Keratinocyte (primary cell): Measurements from ENCODE around the gene MCM5. TPM values are rescaled to one million over a fixed set of nuclear protein-coding genes. Genes with fewer than 3 reads are reported as not detected.

Experiments used
- DNase-seq: peaks from one replicate; pipeline ENCODE4 v3.0.0-alpha.2; 2011; ENCODE audit warnings: low read depth, missing footprints, low spot score
- FAIRE-seq: peaks from 2 replicates; lab custom pipeline; 2011; peaks lifted over from hg19 to GRCh38; lab: Jason Lieb, UNC
- H2AFZ ChIP-seq: 2 replicates; pipeline ENCODE4 v1.6.0; 2012; ENCODE audit warnings: low read length, control low read depth, inconsistent platforms; ENCODE audit not compliant: control insufficient read depth
- H3K27ac ChIP-seq: 2 replicates; pipeline ENCODE4 v1.5.1; 2011; ENCODE audit warnings: low read length; ENCODE audit not compliant: control insufficient read depth, insufficient read depth
- H3K27me3 ChIP-seq: 3 replicates; pipeline ENCODE4 v1.6.0; 2011; ENCODE audit warnings: low read length; ENCODE audit not compliant: control insufficient read depth, insufficient read depth; ENCODE audit errors: extremely low read depth
- H3K36me3 ChIP-seq, 2 experiments: 2 replicates in 1 of 2; 3 replicates in 1 of 2; pipeline ENCODE4 v1.5.1; 2011; ENCODE audit warnings: low read length in 2 of 2, mild to moderate bottlenecking in 1 of 2; ENCODE audit not compliant: control insufficient read depth in 2 of 2, insufficient read depth in 2 of 2; ENCODE audit errors: extremely low read depth in 1 of 2
- H3K4me1 ChIP-seq: 3 replicates; pipeline ENCODE4 v1.5.1; 2011; ENCODE audit warnings: low read length; ENCODE audit not compliant: control insufficient read depth, insufficient read depth; ENCODE audit errors: extremely low read depth
- H3K4me2 ChIP-seq: 3 replicates; pipeline ENCODE4 v1.6.0; 2011; ENCODE audit warnings: low read depth, low read length; ENCODE audit not compliant: control insufficient read depth, insufficient read depth; ENCODE audit errors: extremely low read depth
- H3K4me3 ChIP-seq, 3 experiments: fragments of 200-600 bp in 1 of 3; sonication (generic) in 1 of 3; 2 replicates in 2 of 3; 3 replicates in 1 of 3; pipeline ENCODE4 v1.5.1; 2011 to 2016; ENCODE audit warnings: low read length in 3 of 3, mild to moderate bottlenecking in 3 of 3, control low read depth in 2 of 3, inconsistent platforms in 1 of 3, low read depth in 1 of 3, mixed read lengths in 1 of 3, mixed run types in 1 of 3, moderate library complexity in 1 of 3; ENCODE audit not compliant: control insufficient read depth in 2 of 3, insufficient read depth in 2 of 3; ENCODE audit errors: extremely low read depth in 1 of 3
- H3K79me2 ChIP-seq: 2 replicates; pipeline ENCODE4 v1.6.0; 2012; ENCODE audit warnings: low read length; ENCODE audit not compliant: control insufficient read depth, insufficient read depth
- H3K9ac ChIP-seq: 3 replicates; pipeline ENCODE4 v1.6.0; 2011; ENCODE audit warnings: low read length; ENCODE audit not compliant: control insufficient read depth, insufficient read depth; ENCODE audit errors: extremely low read depth
- H3K9me1 ChIP-seq: 3 replicates; pipeline ENCODE4 v1.6.0; 2011; ENCODE audit warnings: low read length; ENCODE audit not compliant: control insufficient read depth, insufficient read depth; ENCODE audit errors: extremely low read depth
- H3K9me3 ChIP-seq: 2 replicates; pipeline ENCODE4 v1.5.1; 2012; ENCODE audit warnings: low read depth, low read length; ENCODE audit not compliant: control insufficient read depth
- H4K20me1 ChIP-seq: 3 replicates; pipeline ENCODE4 v1.6.0; 2011; ENCODE audit warnings: low read length; ENCODE audit not compliant: control insufficient read depth, insufficient read depth; ENCODE audit errors: extremely low read depth
- EZH2 ChIP-seq: IDR thresholded peaks from one replicate; pipeline ENCODE4 v1.6.1; 2012; ENCODE audit warnings: inconsistent platforms, mild to moderate bottlenecking, low read length, moderate library complexity
- dilution Hi-C: fragments of 300-500 bp; cut with MboI; formaldehyde crosslinking; loops from one replicate; pipeline ENCODE4 v1.7.0; 2020; ENCODE audit warnings: low sequenced_read_pairs; ENCODE audit not compliant: extremely low pct_ligation_motif_present
- polyA plus RNA-seq, 5 experiments: library from polyadenylated mRNA; depleted of rRNA in 3 of 5; stranded (reverse) in 3 of 5; stranded (forward) in 1 of 5; unstranded in 1 of 5; fragments of >200 nt; gene quantifications; 1 replicate in 1 of 5; 2 replicates in 3 of 5; 3 replicates in 1 of 5; pipeline versions ENCODE4 v1.2.1 to v1.2.3, GENCODE V29; 2011 to 2012; ENCODE audit warnings: missing spikeins in 2 of 5, low read depth in 1 of 5, low replicate concordance in 1 of 5
- TF ChIP-seq, protein P1 (sequence below), 3 experiments: IDR thresholded peaks in 1 of 3; conservative IDR thresholded peaks in 1 of 3; optimal IDR thresholded peaks in 1 of 3; 2 replicates in 2 of 3; 3 replicates in 1 of 3; pipeline versions ENCODE3 to v1.5.1; 2011; ENCODE audit warnings: low read length in 3 of 3, mild to moderate bottlenecking in 3 of 3, moderate library complexity in 2 of 3, control low read depth in 1 of 3, inconsistent platforms in 1 of 3; ENCODE audit not compliant: insufficient read depth in 2 of 3; ENCODE audit errors: extremely low read depth in 1 of 3

The MCM5 gene
- polyA plus RNA-seq, 1 donor (not counting 4 experiments of a cell fraction or from before 2014, with no cell fraction given) = 24.4 TPM

- peaks cover under 1 to 25% of the 10 kb centered on the region in 2 experiments for H3K36me3 ChIP-seq
- dilution Hi-C loops = no loop called here
These were observed 1.9 kb downstream of the MCM5 start for GRCh38 chr22:35401863-35402262.

GRCh38 chr22:35403356-35403755, 3.4 kb downstream of the MCM5 start:
- no peaks in the 10 kb centered on the region for H3K9me3 ChIP-seq
- peaks cover 2% of the 10 kb centered on the region for H3K79me2 ChIP-seq
- no peak for FAIRE-seq
- TF ChIP-seq, protein P1, sequence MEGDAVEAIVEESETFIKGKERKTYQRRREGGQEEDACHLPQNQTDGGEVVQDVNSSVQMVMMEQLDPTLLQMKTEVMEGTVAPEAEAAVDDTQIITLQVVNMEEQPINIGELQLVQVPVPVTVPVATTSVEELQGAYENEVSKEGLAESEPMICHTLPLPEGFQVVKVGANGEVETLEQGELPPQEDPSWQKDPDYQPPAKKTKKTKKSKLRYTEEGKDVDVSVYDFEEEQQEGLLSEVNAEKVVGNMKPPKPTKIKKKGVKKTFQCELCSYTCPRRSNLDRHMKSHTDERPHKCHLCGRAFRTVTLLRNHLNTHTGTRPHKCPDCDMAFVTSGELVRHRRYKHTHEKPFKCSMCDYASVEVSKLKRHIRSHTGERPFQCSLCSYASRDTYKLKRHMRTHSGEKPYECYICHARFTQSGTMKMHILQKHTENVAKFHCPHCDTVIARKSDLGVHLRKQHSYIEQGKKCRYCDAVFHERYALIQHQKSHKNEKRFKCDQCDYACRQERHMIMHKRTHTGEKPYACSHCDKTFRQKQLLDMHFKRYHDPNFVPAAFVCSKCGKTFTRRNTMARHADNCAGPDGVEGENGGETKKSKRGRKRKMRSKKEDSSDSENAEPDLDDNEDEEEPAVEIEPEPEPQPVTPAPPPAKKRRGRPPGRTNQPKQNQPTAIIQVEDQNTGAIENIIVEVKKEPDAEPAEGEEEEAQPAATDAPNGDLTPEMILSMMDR (optimal IDR thresholded peaks at IDR 0.05 in 1 of 3, IDR thresholded peaks at IDR 0.05 in 1 of 3, conservative IDR thresholded peaks at IDR 0.05 in 1 of 3; ENCODE audit: extremely low read depth in 1 of 3, insufficient read depth in 2 of 3, low read length in 3 of 3) = no peak
- no peak for TF ChIP-seq EZH2
- no peak for DNase-seq
- peaks cover 4 to 37% of the 10 kb centered on the region in 2 experiments for H3K36me3 ChIP-seq
- H3K9me1 ChIP-seq = no peaks in the 10 kb centered on the region
- no peaks in the 10 kb centered on the region for H3K27me3 ChIP-seq
- H3K27ac ChIP-seq = no peak overlapping the region
- no peak overlapping the region for H3K4me3 ChIP-seq
- no peaks in the 10 kb centered on the region for H4K20me1 ChIP-seq
- no peak overlapping the region for H2AFZ ChIP-seq
- no peak overlapping the region for H3K9ac ChIP-seq
- dilution Hi-C loops = no loop called here
- H3K4me2 ChIP-seq = no peak overlapping the region
- peaks cover 14% of the 10 kb centered on the region for H3K4me1 ChIP-seq

More at GRCh38 chr22:35401863-35402262, 1.9 kb downstream of the MCM5 start:
- Histone ChIP-seq H3K4me1 (peaks cover 14% of the 10 kb centered on the region), H3K27ac (no peak overlapping the region), H3K9me1 (no peaks in the 10 kb centered on the region), H2AFZ (no peak overlapping the region), H3K9me3 (no peaks in the 10 kb centered on the region), H3K27me3 (no peaks in the 10 kb centered on the region), H3K4me3 (no peak overlapping the region), H3K79me2 (peaks cover 2% of the 10 kb centered on the region), H3K9ac (no peak overlapping the region), H3K4me2 (no peak overlapping the region), H4K20me1 (no peaks in the 10 kb centered on the region)
- no peak for TF ChIP-seq EZH2
- TF ChIP-seq, protein P1 (optimal IDR thresholded peaks at IDR 0.05 in 1 of 3, IDR thresholded peaks at IDR 0.05 in 1 of 3, conservative IDR thresholded peaks at IDR 0.05 in 1 of 3; ENCODE audit: extremely low read depth in 1 of 3, insufficient read depth in 2 of 3, low read length in 3 of 3) = no peak
- DNase-seq (no peak), FAIRE-seq (no peak)
